HG02885 (cell line): ENCODE data around the gene NIPAL3.
"Not testable (repeated sequence)": the region's sequence is repeated elsewhere in the genome, so short reads cannot be mapped to it uniquely, and the experiment has no call there.

Experiments
- ATAC-seq: cut with Tn5 transposase; IDR thresholded peaks from one replicate; pipeline ENCODE4 v1.9.1; 2021; ENCODE audit warnings: mild to moderate bottlenecking; ENCODE audit not compliant: unreplicated experiment, poor library complexity

The NIPAL3 gene

DNA sequence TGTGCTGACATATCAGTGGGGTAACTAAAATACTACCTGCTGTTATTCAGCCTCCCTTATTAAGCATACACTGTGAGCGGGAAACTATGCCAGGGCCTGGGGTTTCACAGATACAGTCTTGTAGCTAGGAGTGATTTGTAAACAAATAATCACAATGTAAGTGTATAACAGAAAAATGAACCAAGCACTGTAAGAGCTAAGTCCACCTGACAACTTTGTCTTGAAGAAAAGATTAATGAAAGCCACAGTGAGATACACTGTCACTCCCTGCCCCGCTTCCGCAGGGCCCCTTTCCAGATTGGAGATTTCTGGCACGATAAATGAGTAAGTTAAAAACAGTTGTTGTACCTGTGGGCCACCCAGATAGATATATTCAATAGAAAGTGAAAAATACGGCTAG is 91.8 kb downstream of the NIPAL3 start:
- ATAC-seq = no peak

DNA sequence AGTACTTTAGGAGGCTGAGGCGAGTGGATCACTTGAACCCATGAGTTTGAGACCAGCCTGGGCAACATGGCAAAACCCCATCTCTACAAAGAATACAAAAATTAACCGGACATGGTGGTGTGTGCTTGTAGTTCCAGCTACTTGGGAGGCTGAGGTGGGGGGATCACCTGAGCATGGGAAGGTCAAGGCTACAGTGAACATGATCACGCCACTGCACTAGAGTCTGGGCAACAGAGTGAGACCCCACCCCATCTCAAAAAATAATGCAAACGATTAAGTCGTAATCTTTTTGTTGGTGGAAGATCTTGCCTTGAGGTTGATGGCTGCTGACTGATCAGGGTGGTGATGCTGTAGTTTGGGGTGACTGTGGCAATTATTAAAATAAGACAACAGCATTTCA is 93.3 kb downstream of the NIPAL3 start:
- ATAC-seq = no peak

DNA sequence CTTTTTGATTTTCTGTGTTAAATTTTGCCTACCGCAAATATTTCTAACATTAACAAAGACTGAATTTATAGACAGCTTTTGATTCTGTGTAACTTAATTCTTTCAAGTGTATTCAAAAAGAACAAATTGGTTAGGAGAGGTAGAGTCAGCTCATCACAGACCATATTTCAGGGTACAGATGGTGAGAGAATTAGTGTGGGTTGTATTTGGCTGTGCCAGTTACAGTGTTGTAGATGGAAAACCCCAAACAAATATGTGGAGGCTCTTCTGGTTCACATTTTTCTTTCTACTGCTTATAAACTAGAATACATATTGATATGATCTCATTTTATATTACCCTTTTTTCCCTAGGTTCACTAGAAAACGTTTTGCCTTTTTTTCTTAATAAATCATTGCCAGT is 98.1 kb downstream of the NIPAL3 start:
- ATAC-seq = no peak

DNA sequence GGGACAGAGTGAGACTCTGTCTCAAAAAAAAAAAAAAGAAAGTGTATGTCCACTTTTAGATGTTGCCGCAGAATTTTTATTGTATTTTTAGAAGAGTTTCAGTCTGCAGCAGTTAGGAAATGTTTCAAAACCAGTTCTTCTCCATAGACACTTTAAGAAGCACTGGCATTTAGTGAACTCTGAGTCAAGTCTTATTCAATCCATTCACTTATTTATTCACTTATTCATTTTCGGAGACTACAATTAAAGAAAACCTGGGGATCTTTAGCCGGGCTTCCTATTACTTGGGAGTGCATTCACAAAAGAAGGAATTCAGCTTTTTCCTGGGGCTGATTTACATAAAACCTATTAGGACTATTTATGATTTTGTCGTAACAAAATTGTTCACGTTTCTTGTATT is 99.3 kb downstream of the NIPAL3 start:
- no peak for ATAC-seq

DNA sequence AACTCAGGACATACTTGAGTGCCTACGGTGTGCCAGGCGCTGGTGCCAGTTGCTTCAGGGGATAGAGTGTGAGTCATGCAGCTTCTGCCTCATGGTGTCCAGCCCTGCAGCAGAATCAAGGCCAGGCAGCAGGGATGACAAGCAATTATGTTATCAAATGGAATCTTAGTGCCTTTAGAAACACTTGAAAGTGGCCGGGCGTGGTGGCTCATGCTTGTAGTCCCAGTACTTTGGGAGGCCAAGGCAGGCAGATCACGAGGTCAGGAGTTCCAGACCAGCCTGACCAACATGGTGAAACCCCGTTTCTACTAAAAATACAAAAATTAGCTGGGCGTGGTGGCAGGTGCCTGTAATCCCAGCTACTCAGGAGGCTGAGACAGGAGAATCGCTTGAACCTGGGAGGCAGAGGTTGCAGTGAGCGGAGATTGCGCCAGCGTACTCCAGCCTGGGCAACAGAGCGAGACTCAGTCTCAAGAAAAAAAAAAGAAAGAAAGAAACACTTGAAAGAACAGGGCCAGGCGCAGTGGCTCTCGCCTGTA is 100.1 kb downstream of the NIPAL3 start:
- not testable (repeated sequence) for ATAC-seq

DNA sequence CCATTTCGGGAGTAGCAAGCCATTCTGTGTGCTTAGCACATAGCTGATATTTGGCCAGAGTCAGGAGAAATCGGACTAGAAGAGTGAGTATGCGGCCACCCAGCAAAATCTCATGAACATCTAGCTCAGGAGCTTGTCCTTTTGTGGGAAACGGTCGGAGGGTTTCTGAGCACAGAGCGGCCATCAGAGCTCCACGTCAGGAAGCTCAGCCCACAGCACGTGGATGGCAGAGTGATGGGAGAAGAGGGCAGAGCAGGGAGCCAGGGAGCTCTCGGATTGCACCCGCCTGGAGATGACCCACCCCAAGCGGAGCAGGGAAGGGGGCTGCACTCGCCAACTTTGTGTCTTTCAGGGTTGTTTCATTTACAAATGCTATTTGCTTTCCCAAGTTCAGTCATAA is 100.9 kb downstream of the NIPAL3 start:
- ATAC-seq = no peak

DNA sequence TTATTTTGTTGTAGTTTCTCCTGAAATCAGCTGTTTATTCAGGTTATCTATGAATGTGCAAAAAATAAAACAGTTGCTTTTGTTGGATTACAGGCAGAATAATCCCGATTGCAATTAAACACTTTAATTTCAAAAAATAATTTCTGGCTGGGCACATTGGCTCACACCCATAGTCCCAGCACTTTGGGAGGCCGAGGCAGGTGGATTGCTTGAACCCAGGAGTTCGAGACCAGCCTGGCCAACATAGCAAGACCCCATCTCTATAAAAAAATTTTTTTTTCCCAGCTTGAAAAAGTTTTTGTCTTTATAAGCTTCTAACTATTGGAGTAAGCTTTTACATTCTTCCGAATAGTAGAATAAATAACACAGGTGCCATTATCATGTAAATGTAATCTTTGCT is 102.3 kb downstream of the NIPAL3 start:
- no peak for ATAC-seq

DNA sequence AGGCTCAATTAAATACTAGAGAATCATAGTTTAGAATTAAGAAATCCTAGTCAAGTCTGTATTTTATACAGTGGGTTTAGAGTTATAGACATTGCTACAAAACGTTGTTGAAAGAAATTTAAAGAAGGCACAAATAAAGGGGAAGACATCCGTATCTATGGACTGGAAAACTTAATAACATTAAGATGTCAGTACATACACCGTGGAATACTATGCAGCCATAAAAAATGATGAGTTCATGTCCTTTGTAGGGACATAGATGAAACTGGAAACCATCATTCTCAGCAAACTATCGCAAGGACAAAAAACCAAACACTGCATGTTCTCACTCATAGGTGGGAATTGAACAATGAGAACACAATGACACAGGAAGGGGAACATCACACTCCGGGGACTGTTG is 104.7 kb downstream of the NIPAL3 start:
- not testable (repeated sequence) for ATAC-seq
